Epidermal melanocyte (primary cell): ENCODE data around the gene SGSM1.

ENCODE experiments used
- DNase-seq: peaks from one replicate; pipeline ENCODE4 v3.0.0; 2011; ENCODE audit warnings: low spot score; ENCODE audit not compliant: insufficient read length

Gene SGSM1

DNA sequence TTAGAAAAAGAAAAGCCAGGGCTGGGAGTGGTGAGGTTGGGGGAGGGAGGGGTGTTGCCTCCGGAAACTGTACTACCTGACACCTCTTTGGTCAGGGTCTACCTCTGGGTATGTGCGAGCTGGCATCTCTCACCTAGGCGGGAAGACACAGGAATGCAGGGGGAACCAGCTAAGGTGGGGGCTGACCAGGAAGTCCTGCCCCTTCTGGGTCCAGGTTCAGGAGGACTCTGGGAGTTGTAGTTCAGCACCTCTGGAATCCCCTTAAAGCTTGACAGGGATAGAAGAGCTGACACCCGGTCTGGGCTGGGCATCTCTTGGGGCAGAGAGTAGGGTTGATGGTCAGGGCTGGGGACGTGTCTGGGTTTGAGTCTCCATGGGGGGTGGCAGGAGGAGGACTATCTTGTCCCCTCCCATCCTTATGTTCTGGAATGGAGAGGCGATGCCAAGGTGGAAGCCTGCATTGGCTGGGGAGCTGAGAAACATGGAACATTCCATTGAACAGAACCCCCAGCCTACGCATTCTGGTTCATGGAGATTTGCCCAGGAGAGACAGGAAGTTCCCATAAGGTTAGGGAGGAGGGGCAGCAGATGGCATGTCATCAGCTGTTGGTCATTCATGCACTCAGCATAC, 144.4 kb downstream of the SGSM1 start:
- DNase-seq, result no peak

DNA sequence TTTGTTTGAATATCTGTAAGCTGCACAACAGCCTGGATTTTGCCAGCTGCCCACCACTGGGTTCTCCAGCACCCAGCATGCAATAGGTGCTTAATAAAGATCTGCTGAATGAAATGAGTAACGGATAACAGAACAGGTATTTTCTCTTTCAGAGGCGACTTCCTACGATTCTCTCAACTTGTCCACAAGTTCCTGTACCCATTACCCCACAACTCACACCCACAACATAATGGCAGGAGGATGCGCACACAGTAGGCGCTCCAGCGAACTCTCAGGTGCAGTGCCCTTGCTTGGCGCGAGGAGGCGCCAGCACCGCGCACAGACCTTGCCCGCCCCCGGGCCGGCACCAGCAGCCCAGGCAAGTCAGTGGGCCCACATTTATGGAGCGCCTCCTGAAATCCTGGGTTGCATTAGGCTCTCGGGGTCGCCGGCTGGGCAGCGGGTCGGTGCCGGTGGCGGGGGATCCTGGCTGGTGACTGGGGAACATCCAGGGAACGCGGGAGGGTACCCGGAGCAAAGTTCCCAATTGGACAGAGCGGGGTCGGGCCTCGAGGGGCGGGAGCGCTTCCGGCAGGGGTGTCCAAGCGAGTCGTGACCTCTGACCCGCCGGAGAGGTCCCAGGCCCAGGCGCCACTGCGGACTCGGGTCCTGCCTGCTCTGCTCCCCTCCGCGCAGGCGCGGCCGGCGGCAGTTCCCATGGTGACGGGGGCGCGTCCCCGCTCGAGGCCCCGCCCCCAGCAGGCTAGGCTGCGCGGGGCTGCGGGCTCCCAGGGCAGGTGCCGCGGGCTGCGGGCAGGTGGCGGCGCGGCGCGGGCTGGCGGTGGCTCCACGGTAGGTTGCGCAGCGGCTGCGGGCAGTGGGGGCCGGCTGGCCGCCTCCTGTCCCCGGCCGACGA, 146.2 kb downstream of the SGSM1 start, which contains the start of gene KIAA1671:
Gene KIAA1671 (plus strand): TSS at position 775 of the 895 bp plus-strand sequence. CDS start 75,284 bp downstream, outside the sequence.
- peak; percentile 79 for DNase-seq

DNA sequence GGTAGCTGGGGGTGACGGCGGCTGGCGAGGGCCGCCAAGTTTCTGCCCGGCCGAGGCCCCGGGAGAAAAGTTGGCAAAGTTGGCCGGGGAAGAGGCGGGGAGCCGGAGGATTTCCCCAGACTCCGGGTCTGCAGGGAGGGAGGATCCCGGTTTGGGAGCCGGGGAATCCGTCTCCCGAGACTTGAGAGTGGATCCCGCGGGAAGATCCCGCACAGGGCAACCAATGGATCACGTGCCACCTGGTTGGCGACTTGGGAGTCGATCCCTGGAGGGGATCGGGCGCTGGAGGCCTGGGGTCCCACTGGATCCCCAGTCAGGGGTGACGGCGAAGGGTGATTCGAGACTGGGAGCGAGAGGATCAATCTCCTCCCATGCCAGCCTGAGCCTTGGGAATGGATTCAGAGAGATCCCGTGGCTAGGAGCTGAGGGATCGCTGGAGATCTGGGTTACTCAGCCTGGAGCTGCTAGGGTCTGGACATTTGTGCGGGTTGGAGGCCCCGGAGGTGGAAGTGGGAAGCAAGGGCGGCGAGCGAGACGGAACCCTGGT, 146.9 kb downstream of the SGSM1 start:
- DNase-seq, result peak; percentile 56

DNA sequence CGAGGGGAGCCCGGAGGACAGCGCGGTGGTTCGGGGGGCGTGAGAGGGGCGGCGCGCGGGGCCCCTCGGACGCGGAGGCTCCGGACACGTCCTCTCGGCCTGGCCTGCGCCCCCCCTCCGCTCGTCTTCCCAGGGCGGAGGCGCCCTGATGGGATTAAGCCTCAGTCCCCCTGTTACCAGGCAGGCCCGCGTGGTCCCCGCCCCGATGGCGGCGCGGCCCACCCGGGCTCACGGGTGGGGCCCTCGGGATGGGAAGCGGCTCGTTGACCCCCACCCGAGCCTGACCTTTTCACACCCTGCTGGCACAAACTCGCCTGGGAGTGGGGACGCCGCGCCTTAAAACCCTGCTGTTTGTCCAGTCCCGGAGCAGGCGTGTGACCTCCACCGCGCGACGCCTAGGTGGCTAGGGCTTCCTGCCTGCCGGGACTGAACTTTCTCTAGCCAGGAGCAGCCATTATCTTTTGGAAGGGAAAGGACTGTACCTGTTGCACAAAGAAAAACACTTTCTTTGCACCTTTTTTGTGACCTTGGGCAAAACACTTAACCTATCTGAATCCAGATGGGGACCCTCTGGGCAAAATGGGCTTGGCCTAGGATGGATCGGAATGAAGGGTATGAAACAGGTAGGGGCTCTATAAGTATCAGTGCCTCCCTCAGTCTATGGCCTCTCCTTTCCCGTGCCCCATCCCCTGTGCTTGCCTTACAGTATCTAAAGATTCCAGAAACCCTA, 147.5 kb downstream of the SGSM1 start:
- DNase-seq, result no peak

DNA sequence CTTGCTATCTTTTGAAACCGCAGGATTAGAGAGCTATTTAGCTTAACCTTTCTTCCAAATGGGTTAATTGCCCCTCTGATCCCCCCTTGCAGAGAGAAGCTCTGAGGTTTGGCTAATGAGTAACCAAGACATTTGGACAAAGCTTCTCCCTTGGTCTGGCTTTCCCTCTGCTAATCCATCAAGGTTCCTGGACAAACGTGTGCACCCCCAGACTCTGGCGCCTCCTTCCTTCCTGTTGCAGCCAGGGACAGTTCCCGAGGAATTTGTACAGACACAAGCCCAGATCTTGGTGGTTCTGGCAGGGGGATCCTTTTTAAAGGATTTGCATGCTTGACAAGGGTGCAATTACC, 148.1 kb downstream of the SGSM1 start:
- DNase-seq, result no peak

DNA sequence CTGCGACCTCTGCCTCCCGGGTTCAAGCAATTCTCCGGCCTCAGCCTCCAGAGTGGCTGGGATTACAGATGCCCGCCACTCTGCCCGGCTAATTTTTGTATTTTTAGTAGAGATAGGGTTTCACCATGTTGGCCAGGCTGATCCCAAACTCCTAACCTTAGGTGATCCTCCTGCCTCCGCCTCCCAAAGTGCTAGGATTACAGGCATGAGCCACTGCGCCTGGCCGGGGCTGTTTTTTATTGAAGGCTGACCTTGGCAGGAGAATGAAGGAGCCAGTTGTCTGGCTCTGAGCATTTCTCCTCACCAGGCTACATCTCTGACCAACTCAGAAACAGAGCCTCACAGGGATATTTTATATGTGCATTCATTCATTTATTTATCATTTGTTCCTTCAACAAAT, 148.8 kb downstream of the SGSM1 start:
- DNase-seq, result no peak

DNA sequence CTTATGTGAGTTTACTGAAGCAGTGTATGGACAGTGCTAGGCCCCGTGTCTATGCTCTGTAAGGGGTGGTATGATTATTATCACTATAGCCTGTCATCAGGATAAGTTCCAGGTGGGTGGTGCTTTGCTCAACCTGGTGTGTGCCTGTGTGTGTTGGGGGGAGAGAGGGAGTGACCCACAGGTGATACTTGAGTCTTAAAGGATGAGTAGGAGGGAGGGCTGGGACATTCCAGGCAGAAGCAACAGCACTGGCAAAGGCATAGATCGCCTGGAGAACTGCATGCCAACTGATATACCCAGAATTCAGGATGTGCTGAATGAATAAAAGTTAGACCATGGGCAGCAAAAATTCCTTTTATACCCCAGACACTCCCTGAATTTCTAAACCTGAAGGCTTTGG, 151.0 kb downstream of the SGSM1 start:
- DNase-seq, result no peak

DNA sequence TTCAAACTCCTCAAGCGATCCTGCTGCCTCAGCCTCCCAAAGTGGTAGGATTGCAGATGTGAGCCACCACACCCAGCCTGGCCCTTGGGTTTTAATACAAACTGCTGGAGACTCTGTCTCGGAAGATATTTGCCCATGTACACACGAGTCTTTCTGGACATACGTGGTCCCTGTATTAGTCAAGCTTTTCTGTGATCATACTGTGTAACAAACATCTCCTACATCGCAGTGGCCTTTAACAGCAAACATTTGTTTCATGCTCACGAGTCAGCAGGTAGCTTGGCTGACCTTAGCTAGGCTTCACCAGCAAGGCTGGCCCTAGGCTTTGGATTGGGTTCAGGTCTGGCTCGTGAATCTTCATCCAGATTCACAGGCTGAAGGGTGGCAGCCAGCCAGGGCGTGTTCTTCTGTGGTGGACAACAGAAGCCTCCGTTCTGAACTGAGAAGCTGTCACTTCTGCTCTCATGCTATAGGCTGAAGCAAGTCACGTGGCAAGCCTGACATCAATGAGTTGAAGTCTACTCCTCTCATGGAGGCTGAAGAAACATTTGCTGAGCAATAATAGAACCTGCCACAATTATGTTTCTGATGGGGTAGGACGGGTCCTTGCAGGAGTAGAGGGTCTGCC, 155.3 kb downstream of the SGSM1 start:
- DNase-seq, result no peak

DNA sequence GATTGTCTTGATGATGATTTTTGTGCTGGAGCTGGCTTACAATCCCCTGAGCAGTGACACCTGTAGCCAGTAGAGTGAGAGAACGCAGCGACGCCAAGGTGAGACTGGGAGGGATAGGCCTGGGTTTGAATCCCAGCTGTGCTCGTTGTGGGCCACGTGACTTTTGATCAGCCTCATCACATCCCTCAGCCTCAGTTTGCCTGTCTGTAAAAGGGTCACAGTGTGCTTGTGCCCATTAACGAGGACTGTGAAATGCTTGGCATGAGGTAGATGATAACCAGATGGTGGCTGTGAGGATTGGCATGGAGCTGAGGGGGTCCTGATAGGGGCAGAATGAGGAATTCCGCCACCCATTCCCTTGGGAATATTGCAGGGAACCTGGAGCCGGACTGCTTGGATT, 156.1 kb downstream of the SGSM1 start:
- DNase-seq, result no peak

DNA sequence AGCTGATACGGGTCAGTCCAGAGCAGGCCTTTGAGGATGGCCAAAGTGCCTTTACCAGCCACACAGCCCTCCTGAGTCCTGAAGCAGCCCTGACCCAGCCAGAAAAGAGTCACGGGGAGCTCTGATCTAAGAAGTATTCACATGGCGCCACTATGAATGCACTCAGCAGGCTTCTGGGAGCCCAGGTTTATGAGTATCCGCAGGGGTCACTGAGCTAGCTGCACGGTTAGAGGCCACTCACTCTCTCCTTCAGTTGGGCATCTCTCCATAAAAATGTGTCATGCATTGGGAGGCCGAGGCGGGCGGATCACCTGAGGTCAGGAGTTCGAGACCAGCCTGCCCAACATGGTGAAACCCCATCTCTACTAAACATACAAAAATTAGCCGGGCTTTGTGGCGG, 156.8 kb downstream of the SGSM1 start:
- no peak for DNase-seq

DNA sequence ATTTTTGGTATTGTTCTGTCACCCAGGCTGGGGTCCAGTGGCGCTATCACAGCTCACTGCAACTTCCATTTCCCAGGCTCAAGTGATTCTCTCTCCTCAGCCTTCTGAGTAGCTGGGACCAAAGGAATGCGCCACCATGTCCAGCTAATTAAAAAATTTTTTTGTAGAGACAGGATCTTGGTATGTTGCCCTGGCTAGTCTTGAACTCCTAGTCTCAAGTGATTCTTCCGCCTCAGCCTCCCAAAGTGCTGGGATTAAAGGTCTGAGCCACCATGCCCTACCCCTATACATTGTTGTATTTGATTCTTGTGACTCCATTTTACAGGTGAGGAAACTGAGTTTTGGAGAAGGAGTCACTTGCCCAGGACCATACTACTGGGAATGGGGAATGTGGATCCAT, 158.4 kb downstream of the SGSM1 start:
- no peak for DNase-seq

DNA sequence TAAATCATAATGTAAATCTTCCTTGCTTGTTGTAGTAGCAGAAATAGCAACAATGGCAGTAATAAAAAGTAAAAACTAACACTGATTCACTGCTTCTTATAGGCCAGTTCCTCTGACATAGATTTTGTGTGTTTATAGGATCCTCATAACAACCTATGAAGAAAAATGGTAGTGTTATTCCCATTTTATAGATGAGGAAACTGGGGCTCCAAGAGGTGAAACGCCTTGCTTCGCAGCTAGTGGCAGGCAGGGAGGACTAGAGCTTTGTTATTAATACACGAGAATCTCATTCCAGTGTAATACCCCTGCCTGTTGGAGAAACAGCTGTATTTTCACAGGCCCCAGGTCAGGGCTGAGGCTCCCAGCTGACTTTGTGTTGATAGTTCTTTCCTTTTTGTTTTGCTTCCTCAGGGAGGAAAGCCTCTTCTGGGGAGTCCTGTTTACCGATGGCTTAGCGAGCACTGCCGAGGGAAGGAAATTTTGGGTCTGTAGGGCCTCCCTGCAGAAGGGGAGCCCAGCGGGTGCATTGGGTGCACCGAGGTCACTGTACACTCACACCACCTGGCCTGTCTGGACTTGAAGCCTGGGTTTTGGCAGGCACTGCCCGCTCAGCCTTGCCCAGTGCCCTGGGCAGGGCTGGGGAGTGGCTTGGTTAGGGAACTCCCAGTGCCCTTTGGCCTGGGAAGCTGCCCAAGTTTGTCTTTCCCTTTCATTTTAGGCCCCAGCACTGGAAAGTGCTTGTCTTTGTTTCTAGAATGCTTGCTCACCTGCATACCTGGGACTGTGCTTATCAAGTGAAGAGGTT, 160.0 kb downstream of the SGSM1 start:
- no peak for DNase-seq

DNA sequence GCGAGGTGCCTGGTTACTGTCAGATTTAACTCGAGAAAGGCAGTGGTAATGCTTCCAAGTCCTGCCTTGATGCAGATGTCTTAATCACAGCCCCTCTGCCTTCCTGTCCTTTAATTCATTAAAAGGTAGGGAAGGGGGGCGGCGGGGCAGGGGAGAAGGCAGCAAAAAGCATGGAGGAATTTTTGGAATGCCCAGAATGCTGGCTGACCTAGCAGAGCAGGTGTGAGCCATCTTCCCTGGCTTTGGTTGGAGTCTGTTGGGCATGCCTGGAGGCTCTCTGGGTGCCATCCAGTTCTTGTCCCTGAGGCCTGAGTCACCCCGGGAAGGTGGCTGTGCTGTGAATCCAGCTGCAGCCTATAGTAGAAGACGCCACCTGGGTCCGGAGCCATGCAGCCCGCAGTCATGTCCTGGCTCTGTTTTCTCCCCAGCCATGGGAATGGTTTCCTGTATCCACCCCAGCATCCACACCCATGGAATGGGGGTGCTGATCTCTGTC, 162.1 kb downstream of the SGSM1 start:
- no peak for DNase-seq

DNA sequence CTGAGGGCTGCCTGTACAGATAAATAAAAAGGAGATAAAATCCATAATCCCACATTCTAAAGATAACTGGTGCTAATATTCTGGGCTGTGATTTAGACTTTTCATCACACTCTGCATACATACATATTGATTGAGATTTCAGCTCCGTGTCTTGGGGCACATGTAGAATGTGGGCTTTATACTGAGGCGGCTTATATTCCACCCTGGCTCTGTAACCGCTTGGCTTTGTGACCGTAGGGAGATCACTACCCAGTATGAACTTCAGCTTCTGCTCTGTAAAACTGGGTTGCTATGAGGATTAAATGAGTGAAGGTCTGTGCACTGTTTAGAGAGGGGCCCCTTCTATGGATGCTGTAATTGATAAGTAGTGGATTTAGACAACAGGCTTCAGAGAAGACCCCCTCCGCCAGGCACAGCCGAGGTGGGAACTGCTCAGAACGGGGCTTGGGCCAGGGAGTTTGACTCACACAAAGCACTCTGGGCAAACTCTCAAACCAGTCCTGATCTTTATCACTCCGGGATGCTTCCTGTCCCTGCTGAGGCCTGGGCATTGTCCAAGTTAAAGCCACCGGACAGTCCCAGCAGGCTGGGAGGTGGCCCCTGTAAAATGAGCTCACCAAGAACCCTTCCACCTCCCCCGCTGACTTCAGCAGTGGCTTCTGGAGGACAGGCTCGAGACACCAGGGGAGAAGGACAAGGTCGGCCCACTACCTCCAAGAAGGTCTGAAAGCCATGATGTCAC, 163.7 kb downstream of the SGSM1 start:
- DNase-seq, result no peak

DNA sequence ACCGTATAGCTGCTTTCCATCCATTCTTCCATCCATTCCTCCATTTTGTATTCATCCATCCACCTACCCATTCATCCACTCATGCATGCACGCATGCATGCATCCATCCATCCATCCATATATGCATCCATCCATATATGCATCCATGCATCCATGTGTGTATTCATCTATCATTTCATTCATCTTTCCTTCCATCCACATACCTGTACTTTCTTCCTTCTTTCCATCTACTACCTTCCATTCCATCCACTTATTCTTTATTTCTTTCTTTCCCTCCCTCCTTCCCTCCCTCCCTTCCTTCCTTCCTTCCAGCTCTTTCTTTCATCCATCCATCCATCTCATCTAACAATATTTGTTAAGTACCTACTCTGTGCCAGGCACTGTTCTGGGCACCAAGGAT, 166.4 kb downstream of the SGSM1 start:
- no peak for DNase-seq

DNA sequence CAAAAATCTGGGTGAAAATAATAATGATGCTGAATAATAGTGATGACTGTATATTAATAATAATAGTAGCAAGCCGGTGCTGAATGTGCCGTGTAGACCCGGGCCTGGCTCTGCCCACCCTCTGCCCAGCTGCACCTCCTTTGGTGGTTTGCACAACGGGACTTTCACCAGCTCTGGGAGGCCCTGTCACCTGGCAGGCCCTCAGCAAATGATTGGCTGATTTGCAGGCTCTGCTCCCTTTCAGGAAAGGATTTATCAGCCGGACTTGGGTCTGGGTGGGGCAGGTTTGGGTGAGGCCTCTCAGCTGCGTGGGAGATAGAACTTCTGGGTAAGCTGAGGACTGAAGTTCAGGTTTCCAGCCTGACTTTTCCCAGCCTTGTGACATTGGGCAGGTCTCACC, 167.9 kb downstream of the SGSM1 start:
- no peak for DNase-seq

DNA sequence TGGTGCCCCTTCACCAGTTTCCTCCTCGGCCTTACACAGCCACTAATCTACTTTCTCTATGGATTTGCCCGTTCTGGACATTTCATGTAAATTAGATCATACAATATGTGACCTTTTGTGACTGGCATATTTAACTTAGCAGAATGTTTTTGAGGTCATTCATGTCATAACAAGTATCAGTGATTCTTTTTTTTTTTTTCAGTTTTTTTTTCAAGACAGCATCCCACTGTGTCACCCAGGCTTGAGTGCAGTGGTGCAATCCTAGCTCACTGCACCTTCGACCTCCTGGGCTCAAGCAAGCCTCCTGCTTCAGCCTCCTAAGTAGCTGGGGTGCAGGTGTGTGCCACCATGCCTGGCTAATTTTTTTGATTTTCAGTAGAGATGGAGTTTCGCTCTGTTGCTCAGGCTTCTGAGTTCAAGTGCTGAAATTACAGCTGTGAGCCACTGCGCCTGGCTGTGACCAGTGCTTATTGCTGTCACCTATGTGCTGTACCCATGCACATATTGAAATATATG, 169.2 kb downstream of the SGSM1 start:
- DNase-seq, result no peak

DNA sequence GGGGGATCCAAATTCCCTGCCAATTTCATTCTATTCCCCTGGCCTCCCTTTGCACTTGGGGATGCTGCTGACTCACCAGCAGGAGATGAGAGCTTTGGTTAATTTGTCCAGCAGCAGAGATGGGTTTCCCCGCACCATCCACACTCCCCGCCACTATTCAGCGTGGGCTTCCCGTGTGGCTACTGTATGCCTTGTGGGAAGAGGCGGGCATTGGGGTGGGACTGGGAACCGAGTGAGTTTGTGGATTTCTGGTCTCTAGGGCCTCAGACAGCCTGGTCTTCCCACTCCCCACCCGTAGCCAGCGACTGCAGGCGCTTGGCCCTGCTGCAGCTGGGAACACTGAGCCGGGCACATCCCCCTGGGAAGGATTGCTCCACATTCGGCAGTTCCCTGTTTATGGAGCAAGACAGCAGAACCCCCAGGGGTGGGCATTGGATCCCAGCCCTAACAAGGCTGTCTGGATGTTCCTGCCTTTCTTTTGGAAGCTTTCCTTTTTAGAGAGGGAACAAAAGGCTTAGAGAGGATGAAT, 169.9 kb downstream of the SGSM1 start:
- no peak for DNase-seq
